ENCODE data around the gene TIMM50.
"Not testable (repeated sequence)": the region's sequence is repeated elsewhere in the genome, so short reads cannot be mapped to it uniquely, and the experiment has no call there.

TIMM50 gene

GRCh38 chr19:39446365-39447084 is 34.1 kb upstream of the TIMM50 start:
- Histone ChIP-seq H3K9me3 (ENCODE audit: control insufficient read depth, insufficient read depth, low read depth, low read length) (no peaks in the 10 kb centered on the region), H3K4me3 (ENCODE audit: low read depth, low read length) (peak overlapping the region; percentile 94), H3K4me1 (ENCODE audit: control insufficient read depth, insufficient read depth, low read length) (no peaks in the 10 kb centered on the region), H3K27ac (ENCODE audit: low read depth, low read length) (no peak overlapping the region), H3K36me3 (ENCODE audit: control insufficient read depth, insufficient read depth, low read length) (peaks cover 24% of the 10 kb centered on the region), H3K9ac (ENCODE audit: low read length) (no peak overlapping the region), H3K27me3 (ENCODE audit: control insufficient read depth, insufficient read depth, low read length) (no peaks in the 10 kb centered on the region)

GRCh38 chr19:39448271-39448670 is 32.4 kb upstream of the TIMM50 start:
- H3K9me3 ChIP-seq (ENCODE audit: control insufficient read depth, insufficient read depth, low read depth, low read length): no peaks in the 10 kb centered on the region
- no peak overlapping the region for H3K27ac ChIP-seq (ENCODE audit: low read depth, low read length)
- H3K4me3 ChIP-seq (ENCODE audit: low read depth, low read length): no peak overlapping the region
- H3K36me3 ChIP-seq (ENCODE audit: control insufficient read depth, insufficient read depth, low read length): peaks cover 41% of the 10 kb centered on the region
- H3K9ac ChIP-seq (ENCODE audit: low read length): no peak overlapping the region
- H3K27me3 ChIP-seq (ENCODE audit: control insufficient read depth, insufficient read depth, low read length): no peaks in the 10 kb centered on the region
- H3K4me1 ChIP-seq (ENCODE audit: control insufficient read depth, insufficient read depth, low read length): no peaks in the 10 kb centered on the region

GRCh38 chr19:39449116-39449797 is 31.4 kb upstream of the TIMM50 start:
- peaks cover 50% of the 10 kb centered on the region for H3K36me3 ChIP-seq (ENCODE audit: control insufficient read depth, insufficient read depth, low read length)
- no peaks in the 10 kb centered on the region for H3K4me1 ChIP-seq (ENCODE audit: control insufficient read depth, insufficient read depth, low read length)
- H3K4me3 ChIP-seq (ENCODE audit: low read depth, low read length): no peak overlapping the region
- H3K27me3 ChIP-seq (ENCODE audit: control insufficient read depth, insufficient read depth, low read length): no peaks in the 10 kb centered on the region
- H3K9ac ChIP-seq (ENCODE audit: low read length): no peak overlapping the region
- no peak overlapping the region for H3K27ac ChIP-seq (ENCODE audit: low read depth, low read length)
- no peaks in the 10 kb centered on the region for H3K9me3 ChIP-seq (ENCODE audit: control insufficient read depth, insufficient read depth, low read depth, low read length)

- not testable (repeated sequence) for H3K4me1 ChIP-seq (ENCODE audit: control insufficient read depth, insufficient read depth, low read length)
Measured at GRCh38 chr19:39451257-39451656, 29.4 kb upstream of the TIMM50 start.

GRCh38 chr19:39463403-39463802 is 17.2 kb upstream of the TIMM50 start:
- Histone ChIP-seq H3K36me3 (ENCODE audit: control insufficient read depth, insufficient read depth, low read length) (peaks cover 85% of the 10 kb centered on the region), H3K9ac (ENCODE audit: low read length) (no peak overlapping the region), H3K27ac (ENCODE audit: low read depth, low read length) (no peak overlapping the region)

More at GRCh38 chr19:39451257-39451656, 29.4 kb upstream of the TIMM50 start:
- H3K9ac ChIP-seq (ENCODE audit: low read length); H3K4me3 ChIP-seq (ENCODE audit: low read depth, low read length); H3K27ac ChIP-seq (ENCODE audit: low read depth, low read length); H3K9me3 ChIP-seq (ENCODE audit: control insufficient read depth, insufficient read depth, low read depth, low read length); H3K27me3 ChIP-seq (ENCODE audit: control insufficient read depth, insufficient read depth, low read length): not testable (repeated sequence)
- peaks cover 57% of the 10 kb centered on the region for H3K36me3 ChIP-seq (ENCODE audit: control insufficient read depth, insufficient read depth, low read length)

GRCh38 chr19:39465956-39466747 is 14.5 kb upstream of the TIMM50 start:
- no peaks in the 10 kb centered on the region for H3K9me3 ChIP-seq (ENCODE audit: control insufficient read depth, insufficient read depth, low read depth, low read length)
- H3K27ac ChIP-seq (ENCODE audit: low read depth, low read length): no peak overlapping the region
- peaks cover 85% of the 10 kb centered on the region for H3K36me3 ChIP-seq (ENCODE audit: control insufficient read depth, insufficient read depth, low read length)
- H3K9ac ChIP-seq (ENCODE audit: low read length): no peak overlapping the region
- no peaks in the 10 kb centered on the region for H3K27me3 ChIP-seq (ENCODE audit: control insufficient read depth, insufficient read depth, low read length)
- H3K4me3 ChIP-seq (ENCODE audit: low read depth, low read length): no peak overlapping the region
- H3K4me1 ChIP-seq (ENCODE audit: control insufficient read depth, insufficient read depth, low read length): no peaks in the 10 kb centered on the region

More at GRCh38 chr19:39463403-39463802, 17.2 kb upstream of the TIMM50 start:
- H3K4me3 ChIP-seq (ENCODE audit: low read depth, low read length): no peak overlapping the region
- no peaks in the 10 kb centered on the region for H3K4me1 ChIP-seq (ENCODE audit: control insufficient read depth, insufficient read depth, low read length)
- no peaks in the 10 kb centered on the region for H3K27me3 ChIP-seq (ENCODE audit: control insufficient read depth, insufficient read depth, low read length)
- no peaks in the 10 kb centered on the region for H3K9me3 ChIP-seq (ENCODE audit: control insufficient read depth, insufficient read depth, low read depth, low read length)

GRCh38 chr19:39467941-39468340 is 12.7 kb upstream of the TIMM50 start:
- no peak overlapping the region for H3K4me3 ChIP-seq (ENCODE audit: low read depth, low read length)
- no peak overlapping the region for H3K27ac ChIP-seq (ENCODE audit: low read depth, low read length)
- no peaks in the 10 kb centered on the region for H3K27me3 ChIP-seq (ENCODE audit: control insufficient read depth, insufficient read depth, low read length)
- no peaks in the 10 kb centered on the region for H3K4me1 ChIP-seq (ENCODE audit: control insufficient read depth, insufficient read depth, low read length)
- no peaks in the 10 kb centered on the region for H3K9me3 ChIP-seq (ENCODE audit: control insufficient read depth, insufficient read depth, low read depth, low read length)
- peaks cover 95% of the 10 kb centered on the region for H3K36me3 ChIP-seq (ENCODE audit: control insufficient read depth, insufficient read depth, low read length)
- no peak overlapping the region for H3K9ac ChIP-seq (ENCODE audit: low read length)

GRCh38 chr19:39469036-39469435 is 11.6 kb upstream of the TIMM50 start:
- H3K9ac ChIP-seq (ENCODE audit: low read length): no peak overlapping the region
- H3K4me1 ChIP-seq (ENCODE audit: control insufficient read depth, insufficient read depth, low read length): no peaks in the 10 kb centered on the region
- H3K4me3 ChIP-seq (ENCODE audit: low read depth, low read length): no peak overlapping the region
- H3K9me3 ChIP-seq (ENCODE audit: control insufficient read depth, insufficient read depth, low read depth, low read length): no peaks in the 10 kb centered on the region
- H3K27me3 ChIP-seq (ENCODE audit: control insufficient read depth, insufficient read depth, low read length): no peaks in the 10 kb centered on the region
- H3K36me3 ChIP-seq (ENCODE audit: control insufficient read depth, insufficient read depth, low read length): peaks cover 97% of the 10 kb centered on the region
- H3K27ac ChIP-seq (ENCODE audit: low read depth, low read length): no peak overlapping the region

GRCh38 chr19:39469567-39469966 is 11.1 kb upstream of the TIMM50 start:
- Histone ChIP-seq H3K9ac (ENCODE audit: low read length) (no peak overlapping the region), H3K4me3 (ENCODE audit: low read depth, low read length) (no peak overlapping the region)

GRCh38 chr19:39470724-39471339 is 9.8 kb upstream of the TIMM50 start:
- Histone ChIP-seq H3K4me1 (ENCODE audit: control insufficient read depth, insufficient read depth, low read length) (no peaks in the 10 kb centered on the region), H3K27ac (ENCODE audit: low read depth, low read length) (no peak overlapping the region), H3K9me3 (ENCODE audit: control insufficient read depth, insufficient read depth, low read depth, low read length) (no peaks in the 10 kb centered on the region), H3K9ac (ENCODE audit: low read length) (no peak overlapping the region), H3K4me3 (ENCODE audit: low read depth, low read length) (no peak overlapping the region), H3K27me3 (ENCODE audit: control insufficient read depth, insufficient read depth, low read length) (no peaks in the 10 kb centered on the region), H3K36me3 (ENCODE audit: control insufficient read depth, insufficient read depth, low read length) (peaks cover 92% of the 10 kb centered on the region)

More at GRCh38 chr19:39469567-39469966, 11.1 kb upstream of the TIMM50 start:
- no peaks in the 10 kb centered on the region for H3K4me1 ChIP-seq (ENCODE audit: control insufficient read depth, insufficient read depth, low read length)
- H3K36me3 ChIP-seq (ENCODE audit: control insufficient read depth, insufficient read depth, low read length): peaks cover 97% of the 10 kb centered on the region
- no peaks in the 10 kb centered on the region for H3K27me3 ChIP-seq (ENCODE audit: control insufficient read depth, insufficient read depth, low read length)
- H3K9me3 ChIP-seq (ENCODE audit: control insufficient read depth, insufficient read depth, low read depth, low read length): no peaks in the 10 kb centered on the region
- no peak overlapping the region for H3K27ac ChIP-seq (ENCODE audit: low read depth, low read length)

All from HUES6 (cell line).